Bronchial epithelial cell (primary cell): ENCODE data around the gene SNTN. TPM values are rescaled to one million over a fixed set of nuclear protein-coding genes. Genes with fewer than 3 reads are reported as not detected.
"Not testable (repeated sequence)": the region's sequence is repeated elsewhere in the genome, so short reads cannot be mapped to it uniquely, and the experiment has no call there.

Experiments
- DNase-seq: peaks from one replicate; pipeline ENCODE4 v3.0.0-alpha.2; 2010; ENCODE audit warnings: low read depth
- FAIRE-seq: peaks from 2 replicates; lab custom pipeline; 2011; peaks lifted over from hg19 to GRCh38; lab: Jason Lieb, UNC
- H3K27me3 ChIP-seq: 2 replicates; pipeline ENCODE4 v1.5.1; 2011; ENCODE audit warnings: low read length; ENCODE audit not compliant: control insufficient read depth, insufficient read depth
- H3K36me3 ChIP-seq: 2 replicates; pipeline ENCODE4 v1.5.1; 2011; ENCODE audit warnings: low read length; ENCODE audit not compliant: control insufficient read depth, insufficient read depth
- H3K4me3 ChIP-seq: 2 replicates; pipeline ENCODE4 v1.5.1; 2011; ENCODE audit warnings: mild to moderate bottlenecking, low read depth, low read length, control low read depth
- total RNA-seq: library from RNA; depleted of rRNA; stranded (reverse); fragments of >200 nt; gene quantifications from 2 replicates; pipeline ENCODE4 v1.2.1, GENCODE V29; 2014
- TF ChIP-seq, protein P1 (sequence below): IDR thresholded peaks from 2 replicates; pipeline ENCODE4 v1.5.1; 2011; ENCODE audit warnings: mild to moderate bottlenecking, moderate library complexity, low read length, control low read depth, inconsistent platforms; ENCODE audit not compliant: insufficient read depth, severe bottlenecking

Gene SNTN
- total RNA-seq, 1 donor from 2014 or later: not detected

DNA sequence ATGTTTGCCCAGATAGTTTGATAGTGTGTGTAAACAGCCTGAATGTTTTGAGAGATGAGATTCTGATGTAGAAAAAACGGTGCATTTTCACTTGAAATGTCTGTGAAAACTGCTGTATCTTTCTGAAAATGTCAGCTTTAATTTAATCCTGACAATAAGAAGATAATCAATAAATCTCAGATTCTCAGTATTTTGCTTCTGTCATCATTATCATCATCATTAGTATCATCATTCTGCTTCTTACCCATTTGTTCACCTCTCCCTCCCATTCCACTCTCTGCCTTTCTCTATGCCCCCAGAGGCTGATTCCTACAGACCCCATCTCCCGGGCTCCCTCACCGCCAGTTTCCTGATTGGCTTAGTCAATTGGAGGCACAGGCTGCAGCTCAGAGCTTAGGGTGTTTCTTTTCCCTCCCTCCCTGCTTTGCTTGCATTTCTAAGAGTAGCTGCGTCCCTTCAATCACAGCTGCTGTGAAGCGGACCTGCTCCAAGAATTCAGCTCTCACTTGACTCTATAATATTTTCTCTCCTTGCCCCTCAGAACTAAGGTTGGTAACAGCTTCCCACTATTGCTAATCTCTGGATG is 8.2 kb upstream of the SNTN start:
- FAIRE-seq: no peak
- TF ChIP-seq, protein P1, sequence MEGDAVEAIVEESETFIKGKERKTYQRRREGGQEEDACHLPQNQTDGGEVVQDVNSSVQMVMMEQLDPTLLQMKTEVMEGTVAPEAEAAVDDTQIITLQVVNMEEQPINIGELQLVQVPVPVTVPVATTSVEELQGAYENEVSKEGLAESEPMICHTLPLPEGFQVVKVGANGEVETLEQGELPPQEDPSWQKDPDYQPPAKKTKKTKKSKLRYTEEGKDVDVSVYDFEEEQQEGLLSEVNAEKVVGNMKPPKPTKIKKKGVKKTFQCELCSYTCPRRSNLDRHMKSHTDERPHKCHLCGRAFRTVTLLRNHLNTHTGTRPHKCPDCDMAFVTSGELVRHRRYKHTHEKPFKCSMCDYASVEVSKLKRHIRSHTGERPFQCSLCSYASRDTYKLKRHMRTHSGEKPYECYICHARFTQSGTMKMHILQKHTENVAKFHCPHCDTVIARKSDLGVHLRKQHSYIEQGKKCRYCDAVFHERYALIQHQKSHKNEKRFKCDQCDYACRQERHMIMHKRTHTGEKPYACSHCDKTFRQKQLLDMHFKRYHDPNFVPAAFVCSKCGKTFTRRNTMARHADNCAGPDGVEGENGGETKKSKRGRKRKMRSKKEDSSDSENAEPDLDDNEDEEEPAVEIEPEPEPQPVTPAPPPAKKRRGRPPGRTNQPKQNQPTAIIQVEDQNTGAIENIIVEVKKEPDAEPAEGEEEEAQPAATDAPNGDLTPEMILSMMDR: no peak

DNA sequence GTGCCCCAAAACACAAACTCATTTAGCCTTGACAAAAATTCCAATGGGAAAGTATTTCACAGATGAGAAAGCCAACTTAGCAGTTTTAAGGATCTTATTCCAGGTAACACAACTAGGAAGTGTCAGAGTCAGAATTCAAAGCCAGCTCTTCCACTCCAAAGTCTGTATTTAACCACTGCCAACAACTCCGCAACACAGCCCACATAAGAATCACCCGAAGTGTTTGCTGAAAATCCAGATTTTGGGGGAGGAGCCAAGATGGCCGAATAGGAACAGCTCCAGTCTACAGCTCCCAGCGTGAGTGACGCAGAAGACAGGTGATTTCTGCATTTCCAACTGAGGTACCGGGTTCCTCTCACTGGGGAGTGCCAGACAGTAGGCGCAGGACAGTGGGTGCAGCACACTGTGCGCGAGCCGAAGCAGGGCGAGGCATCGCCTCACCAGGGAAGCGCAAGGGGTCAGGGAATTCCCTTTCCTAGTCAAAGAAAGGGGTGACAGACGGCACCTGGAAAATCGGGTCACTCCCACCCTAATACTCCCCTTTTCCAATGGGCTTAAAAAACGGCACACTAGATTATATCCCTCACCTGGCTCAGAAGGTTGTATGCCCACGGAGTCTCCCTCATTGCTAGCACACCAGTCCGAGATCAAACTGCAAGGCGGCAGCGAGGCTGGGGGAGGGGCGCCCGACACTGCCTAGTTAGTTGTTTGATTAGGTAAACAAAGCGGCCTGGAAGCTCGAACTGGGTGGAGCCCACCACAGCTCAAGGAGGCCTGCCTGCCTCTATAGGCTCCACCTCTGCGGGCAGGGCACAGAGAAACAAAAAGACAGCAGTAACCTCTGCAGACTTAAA is 7.3 kb upstream of the SNTN start:
- H3K4me3 ChIP-seq, H3K36me3 ChIP-seq, H3K27me3 ChIP-seq, DNase-seq, FAIRE-seq: not testable (repeated sequence)

More for the DNA sequence above, 8.2 kb upstream of the SNTN start:
- no peaks in the 10 kb centered on the region for H3K36me3 ChIP-seq
- peaks cover 2% of the 10 kb centered on the region for H3K27me3 ChIP-seq
- DNase-seq: no peak
- H3K4me3 ChIP-seq: no peak overlapping the region

DNA sequence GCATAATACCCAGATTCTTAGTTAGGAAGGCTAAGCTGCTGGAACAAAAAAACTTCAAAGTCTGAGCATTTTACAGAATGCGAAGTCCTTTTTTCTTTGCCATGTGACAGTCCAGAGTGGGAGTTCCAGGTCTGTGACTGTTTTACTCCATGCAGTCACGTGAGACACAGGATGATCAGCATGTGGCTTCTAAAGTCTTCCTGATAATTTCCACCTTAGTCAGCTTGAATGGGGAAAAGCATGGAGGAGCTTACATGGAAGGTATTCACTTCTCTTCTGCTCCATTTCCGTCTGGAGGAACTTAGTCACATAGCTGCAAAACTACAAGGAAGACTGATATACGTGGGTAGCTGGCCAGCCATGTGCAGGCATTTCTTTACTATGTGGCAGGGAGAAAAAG is 1.7 kb downstream of the SNTN start:
- TF ChIP-seq, protein P1: no peak
- no peak for FAIRE-seq
- DNase-seq: no peak
- Histone ChIP-seq H3K4me3 (no peak overlapping the region), H3K36me3 (no peaks in the 10 kb centered on the region), H3K27me3 (no peaks in the 10 kb centered on the region)

DNA sequence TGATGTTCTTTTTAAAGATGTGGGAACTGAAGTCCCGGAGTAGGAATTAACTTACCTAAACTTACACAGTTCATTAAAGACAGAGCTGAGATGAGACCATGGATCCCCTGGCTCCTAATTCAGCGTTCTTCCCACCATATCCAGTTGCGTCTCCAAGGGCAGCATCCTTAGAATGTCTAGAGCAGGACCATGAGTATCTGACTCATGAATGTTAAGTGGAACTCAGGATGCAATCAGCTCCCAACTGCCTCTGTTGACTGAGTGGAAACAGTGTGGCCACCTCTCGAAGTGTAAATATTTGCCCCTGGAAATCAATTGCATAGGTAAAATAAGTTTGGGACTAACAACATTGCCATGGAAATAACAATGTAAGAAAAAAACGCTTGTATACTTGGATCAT is 2.5 kb downstream of the SNTN start:
- Histone ChIP-seq H3K36me3 (no peaks in the 10 kb centered on the region), H3K4me3 (no peak overlapping the region), H3K27me3 (no peaks in the 10 kb centered on the region)
- no peak for DNase-seq
- TF ChIP-seq, protein P1: no peak
- FAIRE-seq: no peak

DNA sequence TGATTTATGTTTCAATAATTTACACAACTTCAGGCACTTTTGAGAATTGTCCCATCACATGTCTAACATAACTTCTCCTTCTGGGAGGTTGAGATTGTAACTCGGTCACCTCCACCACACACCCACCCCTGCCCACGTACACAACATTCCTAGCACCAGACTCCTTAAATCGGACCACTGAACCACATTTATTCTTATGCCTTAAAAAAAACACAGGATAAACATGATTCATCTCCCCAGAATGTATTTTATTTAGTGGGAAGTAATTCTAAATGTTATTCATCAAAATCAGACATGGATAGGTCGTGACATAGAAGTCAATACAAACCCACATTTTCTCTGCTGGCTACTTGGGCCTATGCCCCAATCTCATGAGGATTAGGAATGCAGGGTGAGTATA is 3.0 kb downstream of the SNTN start:
- FAIRE-seq (no peak), DNase-seq (no peak)
- Histone ChIP-seq H3K27me3 (no peaks in the 10 kb centered on the region), H3K36me3 (no peaks in the 10 kb centered on the region), H3K4me3 (no peak overlapping the region)
- TF ChIP-seq, protein P1: no peak

DNA sequence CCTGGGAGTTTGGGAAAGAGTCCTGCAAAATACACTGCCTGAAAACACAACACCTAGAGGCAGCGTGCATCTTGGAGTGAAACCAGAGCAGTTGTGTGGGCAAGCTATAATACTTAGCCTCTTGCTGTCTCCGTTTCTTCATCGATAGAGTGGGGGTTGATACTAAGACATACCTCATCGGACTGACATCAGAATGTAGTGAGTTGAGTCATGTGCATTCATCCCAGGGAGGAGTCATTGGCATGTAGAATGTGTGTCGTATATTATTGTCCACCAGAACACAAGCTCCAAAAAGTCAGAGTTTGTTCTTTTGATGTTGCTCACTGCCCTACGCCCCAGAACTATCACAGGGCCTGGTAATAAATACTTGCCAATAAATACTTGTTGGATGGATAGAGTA is 4.3 kb downstream of the SNTN start:
- Histone ChIP-seq H3K27me3 (no peaks in the 10 kb centered on the region), H3K4me3 (no peak overlapping the region), H3K36me3 (no peaks in the 10 kb centered on the region)
- FAIRE-seq: no peak
- DNase-seq: no peak
- TF ChIP-seq, protein P1: no peak
